DMS79 (cell line): ENCODE results near the gene PIMREG.

Experiments used
- DNase-seq: peaks from one replicate; lab custom pipeline; 2025; lab: John Stamatoyannopoulos, UW

Gene PIMREG, protein sequence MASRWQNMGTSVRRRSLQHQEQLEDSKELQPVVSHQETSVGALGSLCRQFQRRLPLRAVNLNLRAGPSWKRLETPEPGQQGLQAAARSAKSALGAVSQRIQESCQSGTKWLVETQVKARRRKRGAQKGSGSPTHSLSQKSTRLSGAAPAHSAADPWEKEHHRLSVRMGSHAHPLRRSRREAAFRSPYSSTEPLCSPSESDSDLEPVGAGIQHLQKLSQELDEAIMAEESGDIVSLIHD

DNA sequence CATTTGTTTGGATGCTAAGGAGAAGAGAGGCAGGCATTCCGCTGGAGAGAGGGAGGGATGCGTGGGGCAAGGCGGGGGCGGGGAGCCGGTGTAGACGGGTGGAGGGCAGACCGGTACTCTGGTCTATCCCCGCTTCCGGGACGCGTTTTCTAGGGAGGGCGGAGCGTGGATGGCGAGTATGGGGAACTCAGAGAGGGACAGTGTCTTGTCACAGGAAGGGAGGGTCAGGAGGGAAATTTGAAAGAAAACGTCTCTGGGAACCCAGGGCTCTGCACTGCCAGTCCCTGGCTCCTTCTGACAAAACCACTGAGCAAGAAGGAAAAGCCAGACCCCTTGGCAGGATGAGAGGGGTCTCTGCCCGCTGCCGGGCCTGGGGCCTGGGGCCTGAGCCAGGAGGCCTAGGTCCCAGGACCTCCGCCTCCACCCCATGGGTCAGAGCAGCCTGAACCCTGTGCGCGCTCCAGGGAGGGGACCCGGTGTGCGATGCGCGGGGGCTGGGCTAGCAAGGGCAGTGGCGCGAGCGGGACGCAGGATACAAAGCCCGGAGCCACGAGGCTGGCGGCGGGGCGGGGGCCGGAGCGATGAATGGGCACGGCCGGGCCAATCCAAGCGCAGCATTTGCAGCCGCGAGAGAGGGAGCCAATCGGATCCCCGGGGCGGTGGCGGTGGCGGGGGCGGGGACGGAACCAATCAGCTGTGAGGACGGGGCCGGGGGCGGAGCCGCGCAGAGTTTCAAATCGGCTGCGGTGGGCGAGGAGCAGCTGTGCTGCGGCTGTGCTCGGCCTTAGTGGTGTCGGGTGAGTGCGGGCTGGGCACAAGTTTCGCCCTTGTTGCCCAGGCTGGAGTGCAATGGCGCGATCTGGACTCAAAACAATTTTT, at the start of gene PIMREG:
TSS of gene PIMREG (plus strand) at position 764 of the 879 bp plus-strand sequence. CDS start 656 bp downstream, outside the sequence.
- DNase-seq, result peak; percentile 92

DNA sequence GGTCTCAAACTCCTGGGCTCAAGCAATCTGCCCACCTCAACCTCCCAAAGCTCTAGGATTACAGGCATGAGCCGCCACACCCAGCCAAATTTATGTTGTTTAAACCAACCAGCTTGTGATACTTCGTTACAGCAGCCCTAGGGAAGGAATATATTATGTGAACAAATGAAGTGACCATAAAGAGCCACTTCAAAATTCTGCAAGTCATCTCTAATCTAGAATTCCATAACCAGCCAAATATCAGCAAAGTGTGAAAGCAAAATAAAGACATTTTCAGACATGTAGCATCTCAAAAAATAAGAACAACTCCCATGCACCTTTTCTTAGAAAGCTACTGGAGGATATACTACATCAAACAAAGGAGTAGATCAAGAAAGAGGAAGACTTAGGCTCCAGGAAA, 45.3 kb upstream of the PIMREG start:
- DNase-seq, result no peak

DNA sequence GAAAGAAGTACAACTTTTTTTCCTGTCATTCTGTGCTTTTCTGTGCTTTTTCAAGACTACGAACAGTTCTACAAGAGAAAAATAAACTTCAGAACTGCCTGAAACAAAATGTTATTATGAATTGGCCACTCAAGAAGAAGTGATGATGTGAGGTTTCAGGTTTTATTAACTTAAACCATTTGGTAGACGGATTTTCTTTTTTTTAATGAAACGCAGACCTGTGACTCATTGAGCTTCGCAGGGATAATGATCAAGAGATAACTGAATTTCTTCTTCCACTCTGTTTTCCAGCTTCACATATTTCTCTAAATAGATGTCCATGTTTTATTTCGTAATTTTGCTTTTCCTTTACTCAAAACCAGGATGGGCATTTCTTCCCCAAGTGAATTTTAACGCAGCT, 42.0 kb upstream of the PIMREG start:
- no peak for DNase-seq

DNA sequence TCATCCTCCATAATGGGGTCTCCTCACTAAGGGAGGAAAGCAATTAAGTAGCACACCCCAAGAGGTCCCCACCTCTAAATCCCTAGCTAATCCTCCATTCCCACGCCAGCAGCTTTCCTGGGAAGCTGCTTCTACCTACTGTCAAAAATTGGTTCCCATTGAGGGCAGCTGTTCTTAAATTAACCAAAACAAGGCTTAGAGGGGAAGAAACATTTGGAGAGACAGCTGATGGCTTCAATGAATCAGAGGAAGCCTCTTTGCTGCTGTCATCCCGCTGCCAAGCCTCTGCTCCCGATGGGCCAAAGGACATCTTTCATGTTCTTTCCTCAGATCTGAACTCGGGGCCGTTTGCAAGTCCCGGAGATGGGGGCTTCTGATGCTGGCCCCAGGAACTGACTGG, 36.0 kb upstream of the PIMREG start:
- DNase-seq, result no peak

DNA sequence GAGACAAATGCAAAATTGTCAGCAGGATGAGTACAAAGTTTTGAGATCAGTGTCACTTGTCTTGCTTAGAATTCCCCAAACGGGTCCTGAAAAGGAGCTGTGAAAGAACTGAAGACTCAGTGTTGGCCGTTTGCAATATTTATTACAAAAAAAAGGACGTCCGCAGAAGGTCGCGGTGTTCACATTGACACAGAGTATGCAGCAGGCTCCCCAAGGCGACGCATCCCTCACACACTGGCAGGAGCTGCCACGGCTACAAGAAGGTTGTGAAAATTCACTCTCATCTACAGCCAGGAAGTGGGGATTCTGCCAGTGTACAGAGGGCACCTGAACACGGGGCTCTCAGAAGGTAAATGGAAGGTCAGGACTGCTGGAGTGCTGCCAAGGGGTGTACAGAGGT, 35.5 kb upstream of the PIMREG start:
- no peak for DNase-seq

DNA sequence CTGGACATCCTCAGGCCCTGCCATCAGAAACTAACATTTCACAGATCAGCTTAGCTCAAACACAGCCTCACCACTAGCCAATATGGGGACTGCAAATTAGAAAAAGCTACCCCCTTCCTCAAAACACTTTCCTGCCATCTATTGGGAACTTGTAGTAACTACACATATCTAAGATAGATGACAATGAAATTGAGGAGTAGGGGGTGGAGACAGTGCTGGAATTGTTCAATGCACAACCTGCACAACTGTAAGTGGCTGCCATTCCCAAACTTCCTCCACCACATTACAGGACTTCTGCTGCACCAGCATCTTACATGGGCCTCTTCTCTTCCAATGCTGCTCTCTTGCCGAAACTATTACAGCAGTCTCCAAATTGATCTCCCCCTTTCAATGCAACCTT, 31.2 kb upstream of the PIMREG start:
- no peak for DNase-seq

DNA sequence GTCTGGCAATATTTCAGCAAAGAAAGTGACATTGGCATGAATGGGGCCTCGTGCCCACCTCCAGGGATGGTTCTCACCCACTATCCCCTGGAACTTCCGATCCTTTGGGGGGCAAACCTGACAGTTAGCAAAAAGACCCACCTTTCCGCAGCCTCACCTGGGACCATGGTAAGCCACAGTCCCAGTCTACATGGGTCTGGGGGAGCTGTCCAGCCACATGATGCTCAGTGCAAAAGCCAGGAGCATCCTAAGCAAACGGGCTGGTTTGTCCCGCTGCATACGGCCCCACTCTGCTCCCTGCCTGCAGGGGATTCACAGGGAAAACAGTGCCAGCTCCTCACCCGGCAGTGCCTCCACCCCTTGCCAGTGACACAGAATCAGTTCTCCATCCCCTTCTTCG, 28.6 kb upstream of the PIMREG start:
- no peak for DNase-seq

DNA sequence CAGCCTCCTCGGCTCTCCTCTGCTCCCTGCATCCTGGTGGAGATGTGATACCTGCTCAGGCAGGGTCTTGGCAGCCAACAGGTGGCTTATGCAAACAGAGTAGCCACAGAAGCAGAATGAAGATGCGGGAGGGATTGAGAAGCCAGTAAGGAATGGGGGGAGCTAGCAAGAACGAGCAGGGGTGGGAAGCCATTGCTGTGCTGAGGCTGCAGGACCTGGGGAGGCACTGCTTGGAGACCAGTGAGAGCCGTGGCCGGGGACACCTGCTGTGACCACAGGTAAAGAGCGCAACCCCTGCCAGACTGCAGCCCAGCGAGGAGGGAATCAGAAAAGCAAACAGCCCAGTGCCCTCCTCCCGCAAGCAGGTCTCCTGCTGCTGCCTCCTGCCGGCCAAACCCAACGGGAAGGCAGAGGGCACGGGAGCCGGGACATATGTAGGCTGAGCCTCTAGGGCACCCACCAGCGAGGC, 24.0 kb upstream of the PIMREG start:
- peak; percentile 38 for DNase-seq

DNA sequence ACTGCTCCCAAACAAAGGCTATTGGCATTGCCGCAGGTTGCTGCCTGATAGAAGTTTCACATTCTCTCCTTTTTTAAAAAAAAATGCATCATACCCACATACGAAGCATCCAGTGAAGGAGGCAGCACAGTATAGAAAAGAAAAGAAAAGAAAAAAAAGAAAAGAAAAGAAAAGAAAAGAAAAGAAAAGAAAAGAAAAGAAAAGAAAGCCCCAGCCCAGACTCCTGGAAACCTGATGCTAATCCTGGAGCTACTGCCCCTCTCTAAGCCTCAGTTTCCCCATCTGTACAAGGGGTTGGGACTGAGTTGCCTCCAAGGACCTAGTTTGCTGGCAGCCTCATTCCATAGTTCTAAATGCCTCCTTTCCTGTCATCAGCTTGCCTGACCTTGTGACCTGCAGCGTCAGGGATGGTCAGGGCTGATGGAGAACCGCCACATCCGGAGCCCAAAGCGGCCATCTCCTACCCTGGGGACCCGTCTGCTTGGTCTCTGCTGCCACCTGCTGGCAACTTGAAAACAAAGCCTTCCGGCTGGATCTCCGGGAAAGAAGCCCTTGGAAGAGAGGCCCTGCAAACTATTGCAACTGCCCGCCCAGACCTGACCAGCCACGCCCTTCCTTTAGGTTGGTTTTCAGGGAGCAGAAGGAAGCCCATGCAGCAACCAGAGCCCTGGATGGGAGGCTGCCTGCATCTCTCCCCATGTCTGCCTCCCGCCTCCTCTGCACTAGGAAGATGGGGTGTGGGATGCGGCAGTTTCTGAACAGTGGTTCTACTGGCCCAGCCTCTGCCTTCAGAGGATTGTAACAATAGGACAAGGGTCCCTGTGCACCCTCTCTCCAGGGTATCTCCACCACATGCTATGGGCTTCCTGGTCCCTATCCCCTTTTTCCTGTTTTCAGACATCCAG, 22.3 kb upstream of the PIMREG start:
- peak; percentile 48 for DNase-seq

DNA sequence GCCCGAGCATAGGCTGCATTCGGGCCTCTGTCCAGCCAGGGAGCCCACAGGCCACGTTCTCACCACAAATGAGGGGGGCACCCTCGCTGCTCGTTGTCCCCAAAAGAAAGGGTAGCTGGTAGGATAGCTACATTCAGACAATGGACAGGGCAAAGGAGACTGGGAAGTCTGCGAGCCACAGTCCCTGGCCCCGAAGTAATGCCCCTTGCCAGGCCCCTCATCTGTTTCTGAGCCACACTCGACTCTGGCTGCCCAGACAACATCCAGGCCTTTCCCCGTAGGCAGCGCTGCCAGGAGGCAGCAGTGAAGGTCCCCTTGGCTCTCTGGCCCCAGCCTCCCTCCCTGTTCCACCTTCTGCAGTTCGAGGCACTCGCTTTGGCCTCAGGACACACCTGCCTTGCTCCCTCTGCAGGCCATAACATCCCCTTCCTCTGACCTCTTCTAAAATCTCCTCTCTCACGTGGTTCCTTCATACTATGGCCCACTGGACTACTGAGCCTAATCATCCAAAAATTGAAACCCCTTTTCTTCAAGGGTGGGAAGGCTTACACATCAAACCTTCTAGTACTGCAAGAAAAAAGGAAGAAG, 21.5 kb upstream of the PIMREG start:
- no peak for DNase-seq

DNA sequence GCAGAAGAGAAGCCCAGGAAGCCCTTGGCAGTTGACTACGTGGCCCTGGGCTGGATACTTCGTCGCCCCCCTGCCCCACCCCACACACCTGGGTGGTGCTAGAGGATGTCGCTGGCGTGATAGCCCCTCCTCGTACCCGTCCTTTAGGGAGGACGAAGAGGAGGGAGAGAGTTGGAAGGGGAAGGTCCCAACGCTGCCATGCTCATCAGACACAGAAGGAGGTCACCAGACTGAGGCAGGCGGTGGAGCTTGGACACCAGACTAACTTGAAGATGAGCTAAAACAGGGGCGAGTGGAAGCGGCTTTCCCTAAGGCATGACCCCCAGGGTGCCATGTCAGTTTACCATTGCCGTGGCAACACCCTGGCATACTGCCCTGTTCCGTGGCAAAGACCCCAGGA, 20.3 kb upstream of the PIMREG start:
- no peak for DNase-seq

DNA sequence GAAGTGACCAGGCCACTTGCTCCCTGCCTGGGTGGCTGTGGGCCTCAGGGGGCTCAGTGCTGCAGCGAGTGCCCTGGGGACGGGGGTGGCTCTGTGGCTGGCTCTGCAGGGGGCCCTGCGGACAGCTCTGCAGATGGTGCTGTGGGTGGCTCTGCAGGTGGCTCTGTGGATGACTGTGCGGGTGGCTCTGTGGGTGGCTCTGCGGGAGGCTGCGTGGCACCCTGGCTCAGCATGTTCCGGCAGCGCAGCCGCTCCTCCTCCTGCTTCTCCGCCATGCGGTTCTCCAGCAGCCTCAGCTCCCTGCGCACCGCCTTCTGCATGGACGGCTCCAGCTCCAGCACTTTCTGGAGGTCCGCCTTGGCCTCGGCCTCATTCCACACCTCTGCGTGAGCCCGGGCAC, 18.8 kb upstream of the PIMREG start:
- DNase-seq, result no peak

DNA sequence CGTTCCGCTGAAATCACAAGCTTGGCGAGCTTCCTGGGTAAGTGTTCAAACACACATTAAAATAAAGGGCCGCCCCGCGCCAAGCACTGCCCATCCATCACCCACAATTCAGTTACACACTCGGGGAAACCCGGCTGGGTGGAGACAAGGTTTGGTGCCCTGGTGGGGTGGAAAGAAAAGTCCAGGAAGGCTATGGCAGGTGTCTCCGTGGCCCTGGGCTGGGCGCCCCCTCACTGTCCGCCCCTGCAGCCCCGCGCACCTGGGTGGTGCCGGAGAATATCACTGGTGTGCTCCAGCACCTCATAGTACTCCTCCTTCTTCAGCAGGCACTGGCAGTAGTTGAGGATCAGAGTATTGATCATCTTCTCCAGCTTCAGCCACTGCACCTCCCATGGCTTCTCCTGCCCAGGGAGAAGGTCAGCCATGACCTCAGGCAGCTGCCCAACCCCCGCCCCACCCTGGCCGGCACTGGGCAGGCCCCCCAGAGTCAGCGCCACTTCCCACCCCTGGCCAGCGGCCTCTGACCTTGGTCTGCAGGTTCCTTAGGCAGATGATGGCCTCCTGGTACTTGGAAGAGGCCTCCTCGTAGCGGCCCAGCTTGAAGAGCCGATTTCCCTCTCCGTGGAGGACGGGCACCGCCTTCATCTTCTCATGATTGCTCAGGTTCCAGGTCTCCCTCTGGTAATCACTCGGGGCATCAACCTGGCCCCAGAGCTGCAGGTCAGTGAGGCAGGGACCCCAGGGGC, 17.7 kb upstream of the PIMREG start:
- DNase-seq, result no peak

DNA sequence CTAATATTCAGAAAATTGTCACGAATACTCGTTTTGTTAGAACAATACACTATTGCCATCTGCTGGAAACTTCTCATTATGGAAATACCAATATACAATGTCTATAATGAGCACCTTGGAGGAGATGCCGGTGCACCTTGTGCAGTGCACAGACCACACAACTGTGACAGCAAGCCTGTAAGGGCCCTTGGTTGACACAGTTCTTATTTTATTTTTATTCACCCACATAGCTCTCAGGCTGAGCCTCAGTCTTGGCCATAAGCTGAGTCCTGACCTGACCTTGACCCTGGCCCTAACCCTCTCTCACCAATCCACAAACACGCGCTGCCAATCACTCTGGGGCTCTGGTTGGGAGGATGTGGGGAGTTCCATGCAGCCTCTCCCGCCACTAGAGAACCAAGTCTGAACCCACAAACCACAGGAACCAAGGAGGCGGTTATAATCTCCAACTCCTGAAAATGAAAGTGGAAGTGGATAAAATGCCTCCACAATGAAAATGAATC, 16.9 kb upstream of the PIMREG start:
- DNase-seq, result no peak

DNA sequence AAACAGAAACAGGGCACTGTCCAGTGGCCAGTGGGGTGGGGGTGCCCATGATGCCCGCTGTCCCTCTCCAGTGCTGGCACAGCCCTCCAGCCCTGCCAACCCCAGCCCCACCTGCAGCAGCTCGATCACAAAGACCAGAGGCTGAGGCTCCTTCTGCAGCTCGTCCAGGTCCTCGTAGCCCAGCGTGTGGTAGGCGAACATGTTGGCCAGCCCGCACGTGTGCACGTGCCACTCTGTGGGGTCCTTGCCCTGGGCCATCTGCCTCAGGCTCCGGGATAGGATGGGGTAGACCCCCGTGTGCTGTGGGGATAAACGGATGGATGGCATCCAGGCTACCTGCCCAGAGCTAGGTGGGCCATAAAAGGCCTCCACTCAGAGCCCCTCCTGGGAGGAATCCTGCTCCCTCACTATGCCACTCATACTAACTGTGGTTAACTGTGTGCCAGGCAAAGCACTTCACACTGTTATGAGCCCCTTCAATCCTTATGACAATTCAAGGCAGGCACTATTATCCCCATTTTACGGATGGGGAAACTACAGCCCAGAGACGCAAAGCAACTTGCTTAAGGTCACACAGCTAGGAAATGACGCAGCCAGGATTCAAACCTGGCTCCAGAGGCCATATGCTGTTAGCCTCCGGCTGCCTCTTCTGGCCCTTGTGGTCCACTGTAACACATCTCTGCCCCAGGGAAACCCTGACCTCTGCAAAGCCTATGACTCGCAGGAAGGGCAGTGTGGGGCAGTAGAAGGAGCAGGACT, 15.9 kb upstream of the PIMREG start:
- no peak for DNase-seq

DNA sequence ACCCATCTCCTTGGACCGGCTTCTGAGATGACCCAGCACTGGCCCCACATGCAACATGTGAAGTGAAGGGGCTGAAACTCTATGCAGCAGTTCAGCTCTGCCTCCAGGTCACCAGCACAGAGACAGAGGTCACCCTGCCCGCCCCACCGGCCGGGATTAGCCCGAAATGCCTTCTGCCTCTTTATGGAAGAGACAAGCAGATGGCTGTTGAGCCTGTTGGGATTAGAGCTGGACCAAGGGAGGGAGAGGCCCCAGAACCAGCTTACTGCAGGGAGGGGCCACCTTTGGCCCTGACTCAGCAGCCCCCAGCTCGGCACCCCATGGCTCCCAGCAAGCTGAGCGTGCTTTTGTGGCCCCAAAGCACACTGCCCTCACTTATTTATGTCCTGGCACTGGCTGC, 15.0 kb upstream of the PIMREG start:
- DNase-seq, result no peak

DNA sequence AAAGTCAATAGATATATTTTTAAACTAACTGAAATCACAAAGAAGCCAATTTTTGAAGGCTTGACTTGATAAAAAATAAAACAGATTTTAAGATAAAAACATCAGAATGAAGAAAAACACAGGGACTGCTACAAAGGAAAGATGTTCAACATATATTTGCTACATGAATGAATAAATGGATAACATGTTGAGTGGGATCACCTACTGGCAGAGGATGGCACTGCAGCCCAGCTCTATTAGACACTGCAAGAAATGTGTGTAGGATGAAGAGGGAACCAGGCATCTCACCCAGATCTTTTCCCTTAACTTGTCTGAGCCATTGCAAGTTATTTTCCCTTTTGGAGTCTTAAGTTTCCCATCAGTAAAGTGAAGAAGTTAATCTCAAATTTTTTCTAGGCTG, 13.5 kb upstream of the PIMREG start:
- DNase-seq, result no peak

DNA sequence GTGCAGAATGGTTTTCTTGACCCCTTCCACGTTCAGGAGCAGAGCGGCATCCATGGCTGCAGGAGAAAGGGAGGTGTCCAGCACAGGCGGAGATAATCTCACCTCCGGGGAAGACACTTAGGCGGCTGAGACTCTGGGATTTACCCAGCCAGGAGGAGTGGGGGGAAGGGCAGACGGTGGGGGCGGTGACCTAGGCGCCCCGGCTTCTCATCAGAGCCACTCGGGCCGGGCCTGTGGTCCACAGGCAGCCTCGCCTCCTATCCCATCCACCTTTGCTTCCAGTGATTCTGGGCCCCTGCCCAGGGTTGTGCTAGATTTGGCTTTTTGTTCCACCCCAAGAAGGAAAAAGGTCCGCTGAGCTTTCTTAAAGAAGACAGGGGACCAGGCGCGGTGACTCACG, 9.2 kb upstream of the PIMREG start, which contains the start of gene AIPL1:
TSS of gene AIPL1 (minus strand) at position 71 of the 400 bp plus-strand sequence. CDS start at position 54, 17 bp downstream.
- no peak for DNase-seq

DNA sequence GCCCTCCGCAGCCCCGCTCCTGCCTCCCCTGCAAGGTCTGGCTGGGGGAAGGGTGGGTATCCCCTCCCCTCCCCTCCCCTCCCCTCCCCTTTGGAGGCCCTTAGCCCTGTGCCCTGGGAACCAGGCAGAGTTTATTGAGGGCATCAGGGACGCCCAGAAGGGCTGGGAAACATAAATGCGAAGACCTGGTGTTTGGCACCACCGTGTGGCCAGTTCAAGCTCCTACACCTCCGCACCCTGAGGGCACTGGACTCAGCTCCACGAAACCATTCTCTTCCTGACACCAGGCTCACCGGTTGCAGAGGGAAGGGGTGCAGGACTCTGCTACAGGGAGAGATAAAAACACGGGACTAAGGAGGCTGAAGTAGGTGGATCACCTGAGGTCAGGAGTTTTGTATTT, 8.3 kb upstream of the PIMREG start:
- DNase-seq, result peak; percentile 36

DNA sequence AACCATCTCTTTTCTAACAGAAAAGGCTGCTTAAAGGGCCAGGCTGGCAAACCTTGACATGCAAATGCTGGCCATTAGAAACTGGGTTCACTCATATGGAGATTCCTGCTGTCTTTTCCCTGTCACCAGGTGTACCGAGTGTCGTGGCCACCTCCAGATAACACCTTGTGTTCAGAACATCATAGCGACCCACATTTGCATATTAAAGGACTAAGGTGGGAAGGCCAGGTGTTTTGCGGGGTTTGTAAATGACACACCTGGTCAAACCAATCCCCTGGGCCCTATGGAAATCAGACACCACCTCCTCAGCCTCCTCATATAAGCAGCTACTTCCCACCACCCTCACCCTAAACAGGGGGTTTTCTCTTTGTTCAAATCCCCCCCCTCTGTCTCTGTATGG, 6.8 kb upstream of the PIMREG start:
- no peak for DNase-seq
